Coronary artery (tissue), 2 donors: Measurements from ENCODE around the gene LAX1.
"Not testable (repeated sequence)": the region's sequence is repeated elsewhere in the genome, so short reads cannot be mapped to it uniquely, and the experiment has no call there.

ENCODE experiments used
- DNase-seq: peaks from one replicate; pipeline ENCODE4 v3.0.0-alpha.2; 2017; ENCODE audit warnings: low spot score
- H3K27ac ChIP-seq, 2 donors: fragments of 200-600 bp; sonication (generic); one replicate each; pipeline ENCODE4 v1.5.1; 2016 to 2019
- H3K4me3 ChIP-seq: fragments of 200-600 bp; sonication (generic); 2 replicates; pipeline ENCODE4 v1.5.1; 2016; ENCODE audit warnings: mild to moderate bottlenecking, moderate library complexity
- CTCF ChIP-seq: fragments of 200-600 bp; sonication (generic); IDR thresholded peaks from one replicate; pipeline ENCODE4 v1.5.1; 2019; ENCODE audit warnings: antibody characterized with exemption

The LAX1 gene

GRCh38 chr1:203781962-203782361 lies 17.0 kb downstream of the LAX1 start:
- Histone ChIP-seq H3K4me3 (no peak overlapping the region), H3K27ac (no peak overlapping the region)
- no peak for TF ChIP-seq CTCF
- no peak for DNase-seq

- no peak for DNase-seq
- no peak overlapping the region for H3K4me3 ChIP-seq
- TF ChIP-seq CTCF, result no peak
- H3K27ac ChIP-seq, result no peak overlapping the region
Observed at GRCh38 chr1:203789966-203790365, 25.0 kb downstream of the LAX1 start.

GRCh38 chr1:203791498-203791897 lies 26.5 kb downstream of the LAX1 start:
- Histone ChIP-seq H3K27ac (no peak overlapping the region), H3K4me3 (no peak overlapping the region)
- DNase-seq, result no peak
- no peak for TF ChIP-seq CTCF

GRCh38 chr1:203792486-203792885 lies 27.5 kb downstream of the LAX1 start:
- Histone ChIP-seq H3K27ac (no peak overlapping the region), H3K4me3 (no peak overlapping the region)
- DNase-seq, result no peak
- no peak for TF ChIP-seq CTCF

GRCh38 chr1:203793561-203793960 lies 28.6 kb downstream of the LAX1 start:
- DNase-seq, result not testable (repeated sequence)

GRCh38 chr1:203794764-203795440 lies 29.9 kb downstream of the LAX1 start:
- no peak for TF ChIP-seq CTCF
- Histone ChIP-seq H3K4me3 (peak overlapping the region; percentile 92), H3K27ac (peak overlapping the region; percentile 94 to 98)
- DNase-seq, result no peak

More at GRCh38 chr1:203793561-203793960, 28.6 kb downstream of the LAX1 start:
- not testable (repeated sequence) for H3K27ac ChIP-seq, H3K4me3 ChIP-seq

- TF ChIP-seq CTCF, result no peak
- Histone ChIP-seq H3K27ac (peak within 1 kb of the TSS; percentile 94 to 98), H3K4me3 (peak within 1 kb of the TSS; percentile 92)
- DNase-seq, result peak; percentile 100
Observed at GRCh38 chr1:203795441-203796235, 30.7 kb downstream of the LAX1 start, which contains the start of the genes ZBED6 and ZC3H11A. TSS of gene ZBED6 (plus strand) at chr1:203795623. CDS start at chr1:203797523, 1,900 bp downstream. TSS of gene ZC3H11A (plus strand) at chr1:203795623. CDS start at chr1:203817071, 21,448 bp downstream.
